Loucy (cell line): ENCODE results near the gene ALOX12B.

Source experiments
- H2AFZ ChIP-seq: fragments of 200-600 bp; sonication (generic); 2 replicates; pipeline ENCODE4 v1.6.0; 2016; ENCODE audit warnings: antibody characterized with exemption, mild to moderate bottlenecking, low read length, moderate library complexity
- H3F3A ChIP-seq: fragments of 200-600 bp; 2 replicates; pipeline ENCODE4 v1.6.0; 2016; ENCODE audit warnings: antibody characterized with exemption, low read depth, mild to moderate bottlenecking
- H3K27me3 ChIP-seq: fragments of 200-600 bp; sonication (generic); 2 replicates; pipeline ENCODE4 v1.6.1; 2014; ENCODE audit warnings: low read length, mild to moderate bottlenecking; ENCODE audit not compliant: insufficient read depth, poor library complexity, severe bottlenecking
- H3K36me3 ChIP-seq: fragments of 200-600 bp; sonication (generic); 2 replicates; pipeline ENCODE4 v1.6.1; 2016; ENCODE audit warnings: low read length; ENCODE audit not compliant: insufficient read depth
- H3K4me1 ChIP-seq: fragments of 200-600 bp; sonication (generic); 2 replicates; pipeline ENCODE4 v1.5.1; 2014; ENCODE audit warnings: low read length, mild to moderate bottlenecking; ENCODE audit not compliant: insufficient read depth, poor library complexity, severe bottlenecking
- H3K4me2 ChIP-seq: fragments of 200-600 bp; sonication (generic); 2 replicates; pipeline ENCODE4 v1.6.0; 2014; ENCODE audit warnings: antibody characterized with exemption, low read length, low read depth, mild to moderate bottlenecking; ENCODE audit not compliant: poor library complexity, severe bottlenecking
- H3K4me3 ChIP-seq: fragments of 200-600 bp; sonication (generic); 2 replicates; pipeline ENCODE4 v1.5.1; 2014; ENCODE audit warnings: low read length, mild to moderate bottlenecking, mixed read lengths; ENCODE audit not compliant: poor library complexity, severe bottlenecking
- H3K79me2 ChIP-seq: fragments of 200-600 bp; sonication (generic); 2 replicates; pipeline ENCODE4 v1.6.1; 2014; ENCODE audit warnings: low read length; ENCODE audit not compliant: insufficient read depth
- H3K9ac ChIP-seq: fragments of 200-600 bp; sonication (generic); 2 replicates; pipeline ENCODE4 v1.6.0; 2014; ENCODE audit warnings: mild to moderate bottlenecking, low read depth, low read length, moderate library complexity; ENCODE audit not compliant: poor library complexity, severe bottlenecking
- H3K9me2 ChIP-seq: fragments of 200-600 bp; sonication (generic); replicated peaks from 2 replicates; pipeline ENCODE4 v1.6.1; 2016; ENCODE audit warnings: low read depth, low read length, mixed read lengths
- H3K9me3 ChIP-seq: fragments of 200-600 bp; sonication (generic); 2 replicates; pipeline ENCODE4 v1.6.1; 2014; ENCODE audit warnings: mild to moderate bottlenecking, antibody characterized with exemption, low read length, low read depth; ENCODE audit not compliant: insufficient read depth
- H4K20me1 ChIP-seq: fragments of 200-600 bp; sonication (generic); 2 replicates; pipeline ENCODE4 v1.6.0; 2014; ENCODE audit warnings: antibody characterized with exemption, low read length, mild to moderate bottlenecking; ENCODE audit not compliant: insufficient read depth, poor library complexity, severe bottlenecking
- CTCF ChIP-seq: fragments of 200-600 bp; sonication (generic); conservative IDR thresholded peaks from 2 replicates; pipeline ENCODE4 v1.5.1; 2014; ENCODE audit warnings: mild to moderate bottlenecking, antibody characterized with exemption, low read length
- EZH2phosphoT487 ChIP-seq: fragments of 200-600 bp; IDR thresholded peaks from 2 replicates; pipeline ENCODE4 v1.6.1; 2018; ENCODE audit warnings: antibody characterized with exemption, mild to moderate bottlenecking, moderate library complexity, borderline replicate concordance

The ALOX12B gene

GRCh38 chr17:8101721-8102120 is 14.2 kb upstream of the ALOX12B start:
- no peak for TF ChIP-seq CTCF
- no peak for TF ChIP-seq EZH2phosphoT487
- Histone ChIP-seq H3K9ac (no peak overlapping the region), H3K9me2 (no peaks in the 10 kb centered on the region), H3K27me3 (no peaks in the 10 kb centered on the region), H3K4me2 (no peak overlapping the region), H3K36me3 (no peaks in the 10 kb centered on the region), H3K9me3 (no peaks in the 10 kb centered on the region), H3K4me1 (no peaks in the 10 kb centered on the region), H2AFZ (no peak overlapping the region), H3F3A (no peaks in the 10 kb centered on the region), H3K79me2 (no peaks in the 10 kb centered on the region), H3K4me3 (no peak overlapping the region), H4K20me1 (no peaks in the 10 kb centered on the region)

GRCh38 chr17:8100763-8101162 is 13.2 kb upstream of the ALOX12B start:
- H3K27me3 ChIP-seq = no peaks in the 10 kb centered on the region
- H3K9me3 ChIP-seq = no peaks in the 10 kb centered on the region
- no peaks in the 10 kb centered on the region for H3K79me2 ChIP-seq
- H3K4me2 ChIP-seq = no peak overlapping the region
- no peaks in the 10 kb centered on the region for H3F3A ChIP-seq
- no peaks in the 10 kb centered on the region for H3K36me3 ChIP-seq
- no peak overlapping the region for H2AFZ ChIP-seq
- no peak overlapping the region for H3K9ac ChIP-seq
- TF ChIP-seq CTCF (no peak), EZH2phosphoT487 (no peak)
- H3K9me2 ChIP-seq = no peaks in the 10 kb centered on the region
- H3K4me3 ChIP-seq = no peak overlapping the region
- H4K20me1 ChIP-seq = no peaks in the 10 kb centered on the region
- H3K4me1 ChIP-seq = no peaks in the 10 kb centered on the region

GRCh38 chr17:8100111-8100510 is 12.6 kb upstream of the ALOX12B start:
- H3K9me2 ChIP-seq = no peaks in the 10 kb centered on the region
- no peaks in the 10 kb centered on the region for H3K4me1 ChIP-seq
- H3K27me3 ChIP-seq = no peaks in the 10 kb centered on the region
- H3K4me3 ChIP-seq = no peak overlapping the region
- no peaks in the 10 kb centered on the region for H3F3A ChIP-seq
- no peak for TF ChIP-seq CTCF
- TF ChIP-seq EZH2phosphoT487 = no peak
- H3K9ac ChIP-seq = no peak overlapping the region
- no peak overlapping the region for H3K4me2 ChIP-seq
- no peaks in the 10 kb centered on the region for H3K79me2 ChIP-seq
- 0 out of 2 replicates have a peak overlapping the region, but pooled peaks have one; percentile 49 for H2AFZ ChIP-seq
- no peaks in the 10 kb centered on the region for H3K9me3 ChIP-seq
- no peaks in the 10 kb centered on the region for H3K36me3 ChIP-seq
- no peaks in the 10 kb centered on the region for H4K20me1 ChIP-seq
